Skeletal muscle cell (primary cell): ENCODE data around the gene KRTAP4-16.
A peak's percentile ranks its signal among the peaks of the same experiment; 100 is the strongest.
"Not testable (repeated sequence)": the region's sequence is repeated elsewhere in the genome, so short reads cannot be mapped to it uniquely, and the experiment has no call there.

Experiments used
- DNase-seq: peaks from one replicate; pipeline ENCODE4 v3.0.0-alpha.2; 2010; ENCODE audit warnings: low read depth
- H3K4me3 ChIP-seq: 2 replicates; pipeline ENCODE4 v1.5.1; 2011; ENCODE audit warnings: low read depth, mild to moderate bottlenecking, control low read depth, low read length, moderate library complexity

KRTAP4-16 gene

DNA sequence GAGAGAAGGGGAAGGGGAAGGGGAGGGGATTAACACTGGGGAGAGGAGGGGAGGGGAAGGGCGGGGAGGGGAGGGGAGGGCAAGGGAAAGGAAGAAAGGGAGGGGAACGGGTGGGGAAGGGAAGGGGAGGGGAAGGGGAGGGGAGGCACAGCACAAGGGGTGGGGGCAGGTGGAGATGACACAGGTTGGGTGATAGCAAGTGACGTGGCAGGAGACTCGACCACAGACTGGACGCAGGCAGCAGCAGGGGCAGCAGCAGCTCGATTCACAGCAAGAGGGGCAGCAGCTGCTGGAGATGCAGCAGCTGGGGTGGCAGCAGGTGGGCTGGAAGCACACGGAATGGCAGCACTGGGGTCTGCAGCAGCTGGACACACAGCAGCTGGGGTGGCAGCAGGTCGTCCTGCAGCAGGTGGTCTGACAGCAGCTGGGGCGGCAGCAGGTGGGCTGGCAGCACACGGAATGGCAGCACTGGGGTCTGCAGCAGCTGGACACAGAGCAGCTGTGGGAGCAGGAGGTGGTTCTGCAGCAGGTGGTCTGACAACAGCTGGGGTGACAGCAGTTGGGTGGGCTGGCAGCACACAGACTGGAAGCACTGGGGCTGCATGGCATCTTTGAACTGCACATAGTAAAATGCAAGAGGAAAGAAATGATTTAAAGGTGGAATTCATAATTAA lies at the start of gene KRTAP4-16:
TSS of gene KRTAP4-16 (minus strand) at position 624 of the 674 bp plus-strand sequence. CDS start at position 624, 0 bp downstream.
- H3K4me3 ChIP-seq = no peak within 1 kb of the TSS
- DNase-seq = no peak

DNA sequence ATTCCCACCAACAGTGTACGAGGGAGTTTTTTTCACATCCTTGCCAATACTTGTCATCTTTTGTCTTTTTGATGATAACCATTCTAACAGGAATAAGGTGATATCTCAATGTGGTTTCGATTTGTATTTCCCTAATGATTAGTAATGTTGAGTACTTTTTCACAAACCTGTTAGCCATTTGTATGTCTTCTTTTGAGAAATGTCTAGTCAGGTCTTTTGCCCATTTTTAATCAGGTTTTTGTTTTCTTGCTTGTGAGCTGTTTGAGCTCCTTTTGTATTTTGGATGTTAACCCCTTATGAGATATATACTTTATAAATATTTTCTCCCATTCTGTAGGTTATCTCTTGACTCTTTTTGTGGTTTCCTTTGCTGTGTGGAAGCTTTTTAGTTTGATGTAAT lies 49.5 kb upstream of the KRTAP4-16 start:
- DNase-seq = no peak
- no peak overlapping the region for H3K4me3 ChIP-seq

DNA sequence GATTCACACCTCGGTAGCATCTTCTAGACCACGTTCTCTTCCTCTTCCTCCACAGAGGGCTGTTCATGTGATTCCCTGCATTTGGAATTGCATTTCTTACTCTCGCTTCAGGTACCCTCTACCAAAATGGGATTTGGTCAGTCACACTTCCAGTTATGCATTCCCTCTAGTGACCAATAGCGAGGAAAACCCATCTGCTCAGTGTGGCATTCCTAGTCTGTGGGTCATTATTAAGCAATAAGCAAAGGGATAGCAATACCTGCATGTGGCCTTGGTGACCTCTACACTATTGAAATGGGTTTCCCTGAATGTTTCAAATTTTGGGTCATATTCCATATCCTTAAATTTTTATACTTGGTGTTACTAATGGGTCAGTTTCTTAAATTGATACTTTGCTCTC lies 48.0 kb upstream of the KRTAP4-16 start:
- H3K4me3 ChIP-seq = no peak overlapping the region
- DNase-seq = no peak

DNA sequence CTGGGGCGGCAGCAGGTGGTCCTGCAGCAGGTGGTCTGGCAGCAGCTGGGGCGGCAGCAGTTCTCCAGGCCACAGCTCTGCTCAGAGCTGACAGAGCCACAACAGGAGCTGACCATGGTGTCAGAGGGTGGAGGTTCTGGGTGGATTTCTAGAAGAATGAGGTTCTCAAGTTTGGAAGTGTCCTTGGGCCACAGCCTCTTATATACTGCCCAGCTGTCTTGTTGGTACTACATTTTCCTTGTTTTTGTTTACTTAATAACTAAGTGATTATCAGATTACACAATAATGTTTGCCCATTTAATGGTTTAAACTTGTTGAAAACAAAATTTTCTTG lies 47.6 kb upstream of the KRTAP4-16 start, which contains the start of gene KRTAP4-5:
TSS of gene KRTAP4-5 (minus strand) at position 174 of the 334 bp plus-strand sequence. CDS start at position 116, 58 bp downstream.
- DNase-seq = no peak

DNA sequence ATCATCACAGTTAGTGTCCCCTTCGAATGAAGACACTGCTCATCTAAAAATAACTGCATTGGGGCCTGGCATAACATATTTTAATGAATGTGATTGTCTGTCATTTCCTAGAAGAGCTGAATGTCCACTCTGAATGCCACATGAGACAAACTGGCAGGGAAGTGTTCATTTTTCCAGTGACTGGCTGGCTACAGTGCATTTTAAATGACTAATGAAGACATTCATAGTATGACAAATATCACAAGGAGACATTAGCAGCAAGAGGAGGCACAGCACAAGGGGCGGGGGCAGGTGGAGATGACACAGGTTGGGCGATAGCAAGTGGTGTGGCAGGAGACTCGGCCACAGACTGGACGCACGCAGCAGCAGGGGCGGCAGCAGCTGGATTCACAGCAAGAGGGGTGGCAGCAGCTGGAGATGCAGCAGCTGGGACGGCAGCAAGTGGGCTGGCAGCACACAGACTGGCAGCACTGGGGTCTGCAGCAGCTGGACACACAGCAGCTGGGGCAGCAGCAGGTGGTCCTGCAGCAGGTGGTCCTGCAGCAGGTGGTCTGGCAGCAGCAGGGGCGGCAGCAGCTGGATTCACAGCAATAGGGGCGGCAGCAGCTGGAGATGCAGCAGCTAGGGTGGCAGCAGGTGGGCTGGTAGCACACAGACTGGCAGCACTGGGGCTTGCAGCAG lies 47.1 kb upstream of the KRTAP4-16 start:
- not testable (repeated sequence) for H3K4me3 ChIP-seq, DNase-seq

More for the DNA sequence above, 47.6 kb upstream of the KRTAP4-16 start, which contains the start of gene KRTAP4-5:
- H3K4me3 ChIP-seq = no peak within 1 kb of the TSS

DNA sequence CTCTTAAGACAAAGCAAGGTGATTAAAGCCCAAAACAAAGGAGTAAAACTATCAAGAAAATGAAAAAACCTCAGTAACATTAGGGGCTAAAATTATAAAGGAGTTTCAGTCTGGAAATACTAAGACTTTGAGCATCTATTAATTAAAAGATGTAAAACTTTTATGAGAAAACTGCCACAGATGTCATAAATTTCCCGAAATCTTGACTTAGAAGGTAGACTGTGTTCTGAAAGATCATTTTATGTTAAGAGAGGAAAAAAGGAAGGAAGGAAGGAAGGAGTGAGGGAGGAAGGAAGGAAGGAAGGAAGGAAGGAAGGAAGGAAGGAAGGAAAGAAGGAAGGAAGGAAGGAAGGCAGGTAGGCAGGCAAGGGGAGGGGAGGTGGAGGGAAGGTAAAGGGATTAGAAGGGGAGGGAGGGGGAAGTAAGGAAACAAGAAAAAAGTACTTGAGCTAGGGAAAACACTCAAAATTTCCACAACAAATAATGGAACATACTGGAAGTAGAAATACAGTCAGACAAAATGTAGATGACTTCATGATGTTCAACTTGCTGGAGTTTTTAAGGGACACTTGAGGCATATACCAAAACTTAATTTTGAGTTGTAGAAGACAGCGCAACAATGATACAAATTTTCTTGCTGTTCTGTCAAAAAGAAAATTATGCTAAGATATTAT lies 45.7 kb upstream of the KRTAP4-16 start:
- DNase-seq = no peak
- H3K4me3 ChIP-seq = no peak overlapping the region

DNA sequence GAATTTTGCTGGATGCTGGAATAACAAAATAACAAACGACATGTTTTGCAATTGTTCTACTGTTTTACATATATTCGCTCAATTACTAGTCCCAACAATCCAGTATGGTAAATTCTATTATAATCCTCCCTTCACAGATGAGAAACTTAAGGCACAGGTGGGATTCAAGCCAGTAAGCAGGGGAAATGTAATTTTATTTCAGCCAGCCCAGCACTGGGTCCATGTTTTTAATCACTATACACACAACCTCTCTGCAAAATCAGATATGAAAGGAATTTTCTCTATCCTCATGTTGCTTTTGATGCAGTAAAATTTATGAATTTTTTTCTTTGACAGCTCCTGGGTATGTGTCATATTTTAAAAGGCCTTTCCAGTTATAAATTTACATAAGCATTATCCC lies 43.3 kb upstream of the KRTAP4-16 start:
- DNase-seq = no peak
- no peak overlapping the region for H3K4me3 ChIP-seq

DNA sequence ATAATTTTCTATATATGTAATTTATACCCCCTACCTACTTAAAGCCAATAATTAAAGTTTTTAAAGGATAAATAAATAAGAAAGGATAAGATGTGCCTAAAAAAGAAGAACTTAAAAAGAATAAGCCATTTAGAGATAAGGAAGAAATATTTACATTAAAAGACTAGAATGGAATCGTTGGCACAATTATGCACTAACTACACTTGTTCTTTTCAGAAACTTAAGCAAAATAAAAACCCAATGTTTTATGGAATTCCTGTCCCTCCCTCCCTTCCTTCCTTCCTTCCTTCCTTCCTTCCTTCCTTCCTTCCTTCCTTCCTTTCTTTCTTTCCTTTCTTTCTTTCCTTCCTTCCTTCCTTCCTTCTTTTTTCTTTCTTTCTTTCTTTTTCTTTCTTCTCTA lies 42.8 kb upstream of the KRTAP4-16 start:
- DNase-seq = no peak
- H3K4me3 ChIP-seq = no peak overlapping the region

DNA sequence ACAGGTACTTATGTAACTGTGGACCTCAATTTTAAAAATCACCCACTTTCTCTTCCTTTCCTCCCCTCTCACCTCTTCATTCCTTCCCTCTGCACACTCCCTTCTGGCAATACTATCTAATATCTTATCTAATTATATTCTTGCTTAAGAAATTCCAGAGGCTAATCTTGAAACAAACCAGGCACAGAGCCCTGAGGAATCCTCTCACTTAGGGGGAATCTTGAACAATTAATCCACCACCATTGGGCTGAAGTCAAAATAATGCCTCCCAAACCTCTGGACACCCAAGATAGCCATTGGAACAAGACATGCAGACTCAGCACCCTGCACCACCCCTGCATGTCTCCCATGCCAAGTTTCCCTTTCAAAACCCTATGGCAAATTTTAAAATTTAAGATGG lies 39.4 kb upstream of the KRTAP4-16 start:
- H3K4me3 ChIP-seq = no peak overlapping the region
- DNase-seq = no peak

DNA sequence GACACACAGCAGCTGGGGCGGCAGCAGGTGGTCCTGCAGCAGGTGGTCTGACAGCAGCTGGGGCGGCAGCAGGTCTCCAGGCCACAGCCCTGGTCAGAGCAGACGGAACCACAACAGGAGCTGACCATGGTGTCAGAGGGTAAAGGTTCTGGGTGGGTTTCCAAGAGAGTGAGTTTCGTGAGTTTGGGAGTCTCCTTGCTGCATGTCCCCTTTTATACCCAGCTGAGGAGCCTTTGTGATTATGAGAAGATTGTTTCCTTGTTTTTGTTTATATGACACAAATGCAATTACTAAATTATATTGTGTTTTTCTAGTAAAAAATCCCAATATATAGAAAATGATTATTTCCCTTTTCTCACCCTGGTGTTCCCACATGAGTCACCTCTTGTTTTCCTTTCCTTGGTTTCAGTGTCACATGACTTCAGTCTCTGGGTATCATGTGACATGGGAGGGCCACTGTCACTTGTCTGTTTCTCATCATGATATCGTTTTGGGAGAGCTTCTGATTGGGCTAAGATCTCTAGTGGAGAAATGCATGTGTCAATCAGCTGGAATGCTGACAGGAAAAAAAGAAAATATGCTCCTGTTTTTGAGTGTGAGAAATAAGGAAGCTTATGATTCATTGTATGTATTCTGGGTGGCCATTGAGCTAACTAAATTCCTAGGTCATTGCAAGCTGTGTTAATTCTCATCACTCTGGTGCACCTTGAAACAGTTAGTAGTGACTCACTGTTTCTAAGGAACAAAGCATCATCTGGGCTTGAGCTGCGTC lies 38.5 kb upstream of the KRTAP4-16 start, which contains the start of gene KRTAP4-6:
TSS of gene KRTAP4-6 (minus strand) at position 185 of the 772 bp plus-strand sequence. CDS start at position 128, 57 bp downstream.
- H3K4me3 ChIP-seq = no peak within 1 kb of the TSS
- DNase-seq = peak; percentile 69

DNA sequence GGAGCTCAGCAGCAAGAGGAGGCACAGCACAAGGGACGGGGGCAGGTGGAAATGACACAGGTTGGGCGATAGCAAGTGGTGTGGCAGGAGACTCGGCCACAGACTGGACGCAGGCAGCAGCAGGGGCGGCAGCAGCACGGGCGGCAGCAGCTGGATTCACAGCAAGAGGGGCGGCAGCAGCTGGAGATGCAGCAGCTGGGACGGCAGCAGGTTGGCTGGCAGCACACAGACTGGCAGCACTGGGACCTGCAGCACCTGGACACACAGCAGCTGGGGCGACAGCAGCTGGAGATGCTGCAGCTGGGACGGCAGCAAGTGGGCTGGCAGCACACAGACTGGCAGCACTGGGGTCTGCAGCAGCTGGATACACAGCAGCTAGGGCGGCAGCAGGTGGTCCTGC lies 37.9 kb upstream of the KRTAP4-16 start:
- not testable (repeated sequence) for H3K4me3 ChIP-seq, DNase-seq

DNA sequence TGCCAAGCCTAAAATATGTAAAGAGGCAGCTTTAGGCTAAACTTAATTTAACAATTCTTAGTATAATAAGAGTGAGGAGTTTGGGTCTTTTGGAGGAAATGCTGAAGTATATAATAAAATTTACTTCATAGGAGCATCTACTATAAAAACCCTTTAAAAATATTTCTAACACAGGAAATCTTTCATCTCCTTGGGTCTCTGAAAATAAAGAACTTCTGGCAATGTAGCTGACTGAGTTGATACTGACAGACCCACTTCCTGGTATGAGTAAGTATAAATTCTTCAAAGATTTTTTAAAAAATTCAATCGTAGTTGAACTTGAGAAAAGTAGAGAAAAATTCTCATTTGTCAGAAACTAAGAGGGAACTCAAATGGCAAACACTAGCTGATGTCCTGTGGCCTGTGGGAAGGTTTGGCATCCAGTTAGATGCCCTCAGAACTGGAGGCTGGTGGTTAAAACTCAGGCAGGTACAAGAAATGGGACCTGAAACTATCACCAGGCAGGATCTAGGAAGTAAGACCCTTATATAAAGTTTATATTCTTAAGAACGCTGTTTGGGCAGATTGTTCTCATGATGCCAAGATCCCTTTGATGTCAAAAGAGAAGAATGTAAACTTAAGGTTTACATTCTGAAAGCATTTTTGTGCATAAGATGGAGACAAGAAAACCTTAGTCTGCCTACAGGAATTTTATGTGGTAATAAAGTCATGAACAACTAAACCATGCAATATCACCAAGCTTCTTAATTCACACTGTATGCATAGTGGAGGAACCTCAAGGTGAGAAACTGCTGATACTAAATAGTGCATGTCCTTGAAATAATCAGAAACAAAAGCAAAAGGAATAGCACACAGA lies 32.1 kb upstream of the KRTAP4-16 start:
- DNase-seq = no peak
- no peak overlapping the region for H3K4me3 ChIP-seq

DNA sequence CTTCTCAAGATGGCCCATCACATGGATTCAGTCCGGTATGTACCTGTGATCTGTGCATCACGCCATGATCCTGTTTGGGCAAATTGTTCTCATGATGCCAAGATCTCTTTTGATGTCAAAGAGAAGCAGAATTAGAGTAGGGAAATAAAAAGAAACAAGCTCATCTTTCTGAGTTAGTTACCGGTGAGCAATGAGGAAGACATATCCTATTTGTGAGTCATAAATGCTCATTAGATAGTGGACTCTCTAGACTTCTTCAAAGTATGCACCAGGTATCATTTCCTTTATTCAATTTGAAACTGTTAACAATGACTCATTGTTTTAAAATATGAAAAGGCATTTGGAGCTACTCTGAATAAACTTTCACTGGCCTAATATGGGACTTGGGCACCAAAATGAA lies 30.0 kb upstream of the KRTAP4-16 start:
- H3K4me3 ChIP-seq = no peak overlapping the region
- no peak for DNase-seq

DNA sequence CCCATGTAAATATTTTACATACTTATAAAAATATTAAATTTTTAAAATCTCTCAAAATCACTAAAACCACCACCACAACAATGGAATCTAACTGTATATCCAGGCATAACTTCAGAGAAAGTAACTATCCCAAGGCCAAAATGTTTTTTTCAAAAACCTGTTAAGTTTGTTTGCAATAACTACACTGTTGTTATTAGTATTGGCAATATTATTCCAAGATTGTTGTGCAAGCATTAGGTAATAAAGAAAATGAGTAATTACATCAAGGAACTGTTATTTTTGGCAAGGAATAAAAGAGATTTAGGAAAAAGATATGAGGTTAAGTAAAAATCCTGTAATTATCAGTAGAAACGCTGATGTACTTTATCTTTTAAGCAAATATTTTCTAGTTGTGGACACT lies 25.4 kb upstream of the KRTAP4-16 start:
- DNase-seq = no peak
- H3K4me3 ChIP-seq = no peak overlapping the region

DNA sequence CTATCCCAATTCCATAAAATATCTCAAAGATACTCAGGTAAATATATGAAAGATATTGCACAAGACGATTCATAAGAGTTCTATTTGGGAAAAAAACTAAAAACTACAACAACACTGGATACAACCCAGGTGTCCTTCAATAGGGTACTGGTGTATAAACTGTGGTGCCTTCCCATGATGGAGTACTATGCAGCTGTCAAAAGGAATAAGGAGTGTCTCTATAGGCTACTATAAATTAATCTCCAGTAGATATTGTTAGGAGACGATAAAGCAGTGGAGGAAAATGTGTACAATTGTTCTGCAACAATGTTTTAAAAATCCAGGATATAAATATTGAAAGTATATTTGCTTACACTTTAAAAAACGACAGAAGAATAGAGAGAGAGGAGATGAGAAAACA lies 24.4 kb upstream of the KRTAP4-16 start:
- DNase-seq = no peak
- H3K4me3 ChIP-seq = no peak overlapping the region

DNA sequence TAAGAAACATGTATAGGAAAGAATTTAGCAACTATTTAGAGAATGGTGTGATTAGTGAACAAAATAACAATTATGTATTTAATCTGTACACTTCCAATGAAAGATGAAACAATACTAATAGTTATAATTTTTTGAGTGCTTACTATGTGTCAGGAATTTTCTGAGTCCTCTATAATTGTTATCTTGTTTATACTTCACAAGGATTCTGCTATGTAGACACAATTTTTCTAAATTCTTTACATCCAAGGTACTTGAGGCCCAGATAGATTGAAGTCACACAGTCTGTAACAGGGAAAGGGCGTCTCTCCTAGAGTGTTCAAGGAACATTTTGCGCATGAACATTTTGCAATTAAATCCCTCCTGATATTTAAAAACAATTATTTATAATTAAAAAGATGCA lies 23.1 kb upstream of the KRTAP4-16 start:
- DNase-seq = no peak
- no peak overlapping the region for H3K4me3 ChIP-seq

DNA sequence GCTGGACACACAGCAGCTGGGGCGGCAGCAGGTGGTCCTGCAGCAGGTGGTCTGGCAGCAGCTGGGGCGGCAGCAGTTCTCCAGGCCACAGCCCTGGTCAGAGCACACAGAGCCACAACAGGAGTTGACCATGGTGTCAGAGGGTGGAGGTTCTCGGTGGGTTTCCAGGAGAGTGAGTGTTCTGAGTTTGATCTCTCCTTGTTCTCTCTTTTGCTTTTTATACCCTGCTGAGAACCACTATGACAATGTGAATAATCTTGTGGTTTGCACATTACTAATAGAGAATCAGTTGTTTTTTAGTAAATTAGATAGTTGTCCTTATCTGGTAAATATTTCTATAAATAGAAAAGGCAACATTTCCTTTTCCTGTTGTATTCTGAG lies 22.0 kb upstream of the KRTAP4-16 start, which contains the start of gene KRTAP4-12:
TSS of gene KRTAP4-12 (minus strand) at position 192 of the 381 bp plus-strand sequence. CDS start at position 132, 60 bp downstream.
- not testable (repeated sequence) for H3K4me3 ChIP-seq, DNase-seq

DNA sequence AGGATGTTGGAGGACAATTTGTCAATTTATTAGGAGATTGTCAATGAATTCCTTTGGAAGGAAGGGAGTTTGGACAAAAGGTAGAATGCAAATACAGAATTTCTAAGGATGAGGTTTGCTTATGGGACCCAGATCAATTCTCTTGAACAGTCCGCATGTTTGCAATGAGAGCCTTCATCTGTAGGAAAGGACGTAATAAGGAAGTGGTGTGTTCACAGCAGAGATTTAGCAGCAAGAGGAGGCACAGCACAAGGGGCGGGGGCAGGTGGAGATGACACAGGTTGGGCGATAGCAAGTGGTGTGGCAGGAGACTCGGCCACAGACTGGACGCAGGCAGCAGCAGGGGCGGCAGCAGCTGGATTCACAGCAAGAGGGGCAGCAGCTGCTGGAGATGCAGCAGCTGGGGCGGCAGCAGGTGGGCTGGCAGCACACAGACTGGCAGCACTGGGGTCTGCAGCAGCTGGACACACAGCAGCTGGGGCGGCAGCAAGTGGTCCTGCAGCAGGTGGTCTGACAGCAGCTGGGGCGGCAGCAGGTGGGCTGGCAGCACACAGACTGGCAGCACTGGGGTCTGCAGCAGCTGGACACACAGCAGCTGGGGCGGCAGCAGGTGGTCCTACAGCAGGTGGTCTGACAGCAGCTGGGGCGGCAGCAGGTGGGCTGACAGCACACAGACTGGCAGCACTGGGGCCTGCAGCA lies 21.4 kb upstream of the KRTAP4-16 start:
- H3K4me3 ChIP-seq, DNase-seq: not testable (repeated sequence)
